Endothelial cell of umbilical vein (primary cell): ENCODE results near the gene GRIK3. TPM values are rescaled to one million over a fixed set of nuclear protein-coding genes. Genes with fewer than 3 reads are reported as not detected.

Experiments
- BruUV-seq: library from RNA; stranded (reverse); fragments of 400-500 nt; replicated peaks from 2 replicates; lab custom pipeline; 2021; lab: Mats Ljungman, UMichigan
- CTCF ChIA-PET: fragments of 300-600, 350-600 bp; sonication (Branson Sonifier 250); formaldehyde crosslinking; loops from one replicate; lab custom pipeline; 2021; ENCODE audit warnings: antibody characterized with exemption, inconsistent platforms; lab: Charles Lee
- POLR2A ChIA-PET: fragments of 300-600, 350-600 bp; sonication (Branson Sonifier 250); formaldehyde crosslinking; loops from one replicate; lab custom pipeline; 2021; ENCODE audit warnings: antibody characterized with exemption, inconsistent platforms; lab: Charles Lee
- DNase-seq: peaks from one replicate; pipeline ENCODE4 v3.0.0-alpha.2; 2011; ENCODE audit warnings: low read depth, low spot score
- FAIRE-seq: peaks from 2 replicates; lab custom pipeline; 2011; peaks lifted over from hg19 to GRCh38; lab: Jason Lieb, UNC
- H2AFZ ChIP-seq: 2 replicates; pipeline ENCODE4 v1.6.0; 2012; ENCODE audit warnings: low read depth, low read length, control low read depth, inconsistent platforms
- H3K27ac ChIP-seq: 2 replicates; pipeline ENCODE4 v1.5.1; 2011; ENCODE audit warnings: low read depth, mild to moderate bottlenecking, control low read depth, low read length, moderate library complexity; ENCODE audit not compliant: insufficient read depth
- H3K27me3 ChIP-seq, 2 experiments: 2 replicates each; pipeline versions ENCODE4 v1.6.0 to v1.6.1; 2011; ENCODE audit warnings: low read length in 2 of 2, mixed read lengths in 1 of 2; ENCODE audit not compliant: control insufficient read depth in 2 of 2, insufficient read depth in 2 of 2
- H3K36me3 ChIP-seq, 2 experiments: 2 replicates in 1 of 2; 3 replicates in 1 of 2; pipeline ENCODE4 v1.5.1; 2011; ENCODE audit warnings: low read length in 2 of 2, mild to moderate bottlenecking in 1 of 2, moderate library complexity in 1 of 2; ENCODE audit not compliant: control insufficient read depth in 2 of 2, insufficient read depth in 2 of 2; ENCODE audit errors: extremely low read depth in 1 of 2
- H3K4me1 ChIP-seq: 3 replicates; pipeline ENCODE4 v1.5.1; 2011; ENCODE audit warnings: mild to moderate bottlenecking, low read length; ENCODE audit not compliant: control insufficient read depth, insufficient read depth; ENCODE audit errors: extremely low read depth
- H3K4me2 ChIP-seq: 2 replicates; pipeline ENCODE4 v1.6.1; 2011; ENCODE audit warnings: low read length, control low read depth, mixed read lengths; ENCODE audit not compliant: insufficient read depth
- H3K4me3 ChIP-seq, 3 experiments: fragments of 200-600 bp in 1 of 3; sonication (generic), shearing (Covaris generic) in 1 of 3; replicated peaks in 1 of 3; 2 replicates each; pipeline ENCODE4 v1.5.1; 2011 to 2016; ENCODE audit warnings: control low read depth in 3 of 3, low read length in 3 of 3, mild to moderate bottlenecking in 2 of 3, inconsistent platforms in 1 of 3, low read depth in 1 of 3, moderate library complexity in 1 of 3; ENCODE audit not compliant: insufficient read depth in 1 of 3
- H3K79me2 ChIP-seq: 2 replicates; pipeline ENCODE4 v1.6.0; 2012; ENCODE audit warnings: low read length, inconsistent platforms; ENCODE audit not compliant: control insufficient read depth, insufficient read depth
- H3K9ac ChIP-seq: replicated peaks from 2 replicates; pipeline ENCODE3; 2011; ENCODE audit warnings: low read length, control low read depth; ENCODE audit not compliant: insufficient read depth; ENCODE audit errors: extremely low read depth
- H3K9me1 ChIP-seq: replicated peaks from 3 replicates; pipeline ENCODE4 v1.6.0; 2011; ENCODE audit warnings: mild to moderate bottlenecking, low read length; ENCODE audit not compliant: control insufficient read depth, insufficient read depth; ENCODE audit errors: extremely low read depth
- H3K9me3 ChIP-seq: replicated peaks from 2 replicates; pipeline ENCODE4 v1.5.1; 2012; ENCODE audit warnings: low read length, inconsistent platforms; ENCODE audit not compliant: control insufficient read depth, insufficient read depth
- H4K20me1 ChIP-seq: replicated peaks from 2 replicates; pipeline ENCODE3; 2011; ENCODE audit warnings: mild to moderate bottlenecking, low read length; ENCODE audit not compliant: control insufficient read depth, insufficient read depth; ENCODE audit errors: extremely low read depth
- EZH2 ChIP-seq: IDR thresholded peaks from 2 replicates; pipeline ENCODE4 v1.6.1; 2012; ENCODE audit warnings: borderline replicate concordance, low read depth, mild to moderate bottlenecking, moderate library complexity, low read length, inconsistent platforms; ENCODE audit not compliant: severe bottlenecking
- FOS ChIP-seq: IDR thresholded peaks from 2 replicates; pipeline ENCODE4 v1.6.1; 2011; ENCODE audit warnings: mild to moderate bottlenecking, low read length, moderate library complexity, borderline replicate concordance; ENCODE audit not compliant: insufficient read depth
- GATA2 ChIP-seq: IDR thresholded peaks from 2 replicates; pipeline ENCODE4 v1.7.0; 2011; ENCODE audit warnings: low read depth, mild to moderate bottlenecking, moderate library complexity, mixed read lengths, low read length; ENCODE audit not compliant: insufficient read length, insufficient read depth
- JUN ChIP-seq: IDR thresholded peaks from 2 replicates; pipeline ENCODE4 v1.6.1; 2011; ENCODE audit warnings: borderline replicate concordance, low read depth; ENCODE audit not compliant: insufficient read length, insufficient read depth
- MAX ChIP-seq: IDR thresholded peaks from 2 replicates; pipeline ENCODE4 v1.6.1; 2011; ENCODE audit not compliant: insufficient read depth, insufficient read length
- MYC ChIP-seq: IDR thresholded peaks from one replicate; pipeline ENCODE4 v1.6.1; 2011; ENCODE audit warnings: mild to moderate bottlenecking, low read depth, low read length
- POLR2A ChIP-seq: IDR thresholded peaks from 2 replicates; pipeline ENCODE4 v1.6.1; 2012; ENCODE audit warnings: low read depth, mild to moderate bottlenecking, control low read depth, low read length
- POLR2AphosphoS5 ChIP-seq: IDR thresholded peaks from 2 replicates; pipeline ENCODE4 v1.6.1; 2012; ENCODE audit warnings: low read depth, mild to moderate bottlenecking, control low read depth, low read length, moderate library complexity; ENCODE audit not compliant: insufficient read depth
- dilution Hi-C: fragments of 300-500 bp; cut with MboI; formaldehyde crosslinking; loops from one replicate; pipeline ENCODE4 v1.15.0; 2019; ENCODE audit warnings: low sequenced_read_pairs; ENCODE audit not compliant: extremely low pct_ligation_motif_present
- intact Hi-C: fragments of 100-400 bp; cut with micrococcal nuclease; formaldehyde crosslinking; loops from one replicate; pipeline ENCODE4 v1.10.0; 2022
- polyA plus RNA-seq, 4 experiments: library from polyadenylated mRNA; depleted of rRNA in 3 of 4; stranded (reverse) in 3 of 4; unstranded in 1 of 4; fragments of >200 nt; gene quantifications; 2 replicates each; pipeline versions ENCODE4 v1.2.1 to v1.2.3, GENCODE V29; 2011 to 2012; ENCODE audit warnings: missing spikeins in 1 of 4
- total RNA-seq: library from RNA; stranded (reverse); gene quantifications from 2 replicates; pipeline ENCODE4 v1.2.3, GENCODE V29; 2021
- TF ChIP-seq, protein P1 (sequence below), 2 donors: IDR thresholded peaks; 1 replicate in 1 of 2; 2 replicates in 1 of 2; pipeline ENCODE4 v1.5.1; 2011; ENCODE audit warnings: low read length in 2 of 2, mild to moderate bottlenecking in 2 of 2, moderate library complexity in 2 of 2, control low read depth in 1 of 2, inconsistent platforms in 1 of 2, low read depth in 1 of 2; ENCODE audit not compliant: insufficient read depth in 1 of 2; ENCODE audit errors: extremely low read depth in 1 of 2

Gene GRIK3
- total and polyA plus RNA-seq, 2 donors (not counting 3 experiments of a cell fraction or from before 2014, with no cell fraction given) = not detected

DNA sequence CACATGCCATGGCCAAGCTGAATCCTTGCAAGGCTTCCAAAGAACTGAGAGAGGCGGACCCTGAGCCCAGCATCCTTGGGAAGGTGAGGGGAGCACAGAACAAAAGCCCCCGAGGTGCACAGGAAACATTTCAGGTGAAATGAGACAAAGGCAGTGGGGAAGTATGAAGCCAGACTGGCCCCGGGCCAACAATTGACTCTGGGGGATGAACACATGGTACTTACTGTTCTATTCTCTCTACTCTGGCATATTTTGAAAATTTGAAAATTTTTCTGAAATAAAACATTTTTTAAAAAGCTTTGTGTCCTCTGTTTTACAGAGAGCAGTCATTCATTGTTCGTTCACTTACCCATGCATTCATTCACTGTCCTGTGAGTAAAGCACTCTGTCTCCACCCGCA is 77.7 kb downstream of the GRIK3 start:
- Histone ChIP-seq H2AFZ (no peak overlapping the region), H3K4me2 (no peak overlapping the region), H3K36me3 (no peaks in the 10 kb centered on the region), H3K9ac (no peak overlapping the region), H3K9me1 (no peaks in the 10 kb centered on the region), H3K27ac (no peak overlapping the region), H3K27me3 (no peaks in the 10 kb centered on the region), H3K9me3 (no peaks in the 10 kb centered on the region), H3K79me2 (no peaks in the 10 kb centered on the region), H3K4me3 (no peak overlapping the region), H4K20me1 (no peaks in the 10 kb centered on the region), H3K4me1 (no peaks in the 10 kb centered on the region)
- ChIA-PET POLR2A (no interaction called here), CTCF (no interaction called here)
- no peak for FAIRE-seq
- DNase-seq = no peak
- no peak for TF ChIP-seq POLR2AphosphoS5
- TF ChIP-seq MAX = no peak
- TF ChIP-seq POLR2A = no peak
- TF ChIP-seq FOS = no peak
- no peak for TF ChIP-seq MYC
- TF ChIP-seq GATA2 = no peak
- TF ChIP-seq, protein P1, sequence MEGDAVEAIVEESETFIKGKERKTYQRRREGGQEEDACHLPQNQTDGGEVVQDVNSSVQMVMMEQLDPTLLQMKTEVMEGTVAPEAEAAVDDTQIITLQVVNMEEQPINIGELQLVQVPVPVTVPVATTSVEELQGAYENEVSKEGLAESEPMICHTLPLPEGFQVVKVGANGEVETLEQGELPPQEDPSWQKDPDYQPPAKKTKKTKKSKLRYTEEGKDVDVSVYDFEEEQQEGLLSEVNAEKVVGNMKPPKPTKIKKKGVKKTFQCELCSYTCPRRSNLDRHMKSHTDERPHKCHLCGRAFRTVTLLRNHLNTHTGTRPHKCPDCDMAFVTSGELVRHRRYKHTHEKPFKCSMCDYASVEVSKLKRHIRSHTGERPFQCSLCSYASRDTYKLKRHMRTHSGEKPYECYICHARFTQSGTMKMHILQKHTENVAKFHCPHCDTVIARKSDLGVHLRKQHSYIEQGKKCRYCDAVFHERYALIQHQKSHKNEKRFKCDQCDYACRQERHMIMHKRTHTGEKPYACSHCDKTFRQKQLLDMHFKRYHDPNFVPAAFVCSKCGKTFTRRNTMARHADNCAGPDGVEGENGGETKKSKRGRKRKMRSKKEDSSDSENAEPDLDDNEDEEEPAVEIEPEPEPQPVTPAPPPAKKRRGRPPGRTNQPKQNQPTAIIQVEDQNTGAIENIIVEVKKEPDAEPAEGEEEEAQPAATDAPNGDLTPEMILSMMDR (IDR thresholded peaks at IDR 0.05; ENCODE audit: extremely low read depth in 1 of 2, insufficient read depth in 1 of 2, low read depth in 1 of 2, low read length in 2 of 2) = no peak
- TF ChIP-seq JUN = no peak
- TF ChIP-seq EZH2 = no peak
- intact Hi-C loops (no loop called here), dilution Hi-C loops (no loop called here)
- no TSS peak for BruUV-seq
